Measurements from ENCODE around the gene SLC39A8.
"Not testable (repeated sequence)": the region's sequence is repeated elsewhere in the genome, so short reads cannot be mapped to it uniquely, and the experiment has no call there.

SLC39A8 gene

GRCh38 chr4:102299354-102300107, 45.8 kb downstream of the SLC39A8 start:
- no peak for DNase-seq (ENCODE audit: low read depth)

GRCh38 chr4:102298716-102299115, 46.6 kb downstream of the SLC39A8 start:
- DNase-seq (ENCODE audit: low read depth): no peak

- no peak for DNase-seq (ENCODE audit: low read depth)
Observed at GRCh38 chr4:102295153-102295862, 50.0 kb downstream of the SLC39A8 start.

- DNase-seq (ENCODE audit: low read depth): no peak
Observed at GRCh38 chr4:102288497-102288896, 56.8 kb downstream of the SLC39A8 start.

- DNase-seq (ENCODE audit: low read depth): no peak
Observed at GRCh38 chr4:102285831-102286230, 59.5 kb downstream of the SLC39A8 start.

- no peak for DNase-seq (ENCODE audit: low read depth)
Observed at GRCh38 chr4:102281171-102281839, 64.0 kb downstream of the SLC39A8 start.

GRCh38 chr4:102273317-102273716, 72.0 kb downstream of the SLC39A8 start:
- not testable (repeated sequence) for DNase-seq (ENCODE audit: low read depth)

GRCh38 chr4:102272318-102272717, 73.0 kb downstream of the SLC39A8 start:
- DNase-seq (ENCODE audit: low read depth): no peak

- no peak for DNase-seq (ENCODE audit: low read depth)
Observed at GRCh38 chr4:102268355-102268754, 76.9 kb downstream of the SLC39A8 start.

- no peak for DNase-seq (ENCODE audit: low read depth)
Observed at GRCh38 chr4:102263024-102263787, 82.1 kb downstream of the SLC39A8 start.

- no peak for DNase-seq (ENCODE audit: low read depth)
Observed at GRCh38 chr4:102259702-102260101, 85.6 kb downstream of the SLC39A8 start.

GRCh38 chr4:102259081-102259480, 86.2 kb downstream of the SLC39A8 start:
- no peak for DNase-seq (ENCODE audit: low read depth)

GRCh38 chr4:102256321-102256720, 89.0 kb downstream of the SLC39A8 start:
- no peak for DNase-seq (ENCODE audit: low read depth)

GRCh38 chr4:102253860-102254259, 91.4 kb downstream of the SLC39A8 start:
- DNase-seq (ENCODE audit: low read depth): no peak

- no peak for DNase-seq (ENCODE audit: low read depth)
Observed at GRCh38 chr4:102252171-102252570, 93.1 kb downstream of the SLC39A8 start.

- DNase-seq (ENCODE audit: low read depth): no peak
Observed at GRCh38 chr4:102250341-102250740, 94.9 kb downstream of the SLC39A8 start.

GRCh38 chr4:102247041-102247440, 98.2 kb downstream of the SLC39A8 start:
- DNase-seq (ENCODE audit: low read depth): no peak

GRCh38 chr4:102246416-102246815, 98.9 kb downstream of the SLC39A8 start:
- DNase-seq (ENCODE audit: low read depth): no peak

- no peak for DNase-seq (ENCODE audit: low read depth)
Observed at GRCh38 chr4:102244878-102245535, 100.3 kb downstream of the SLC39A8 start.

- DNase-seq (ENCODE audit: low read depth): not testable (repeated sequence)
Observed at GRCh38 chr4:102243296-102243695, 102.0 kb downstream of the SLC39A8 start.

GRCh38 chr4:102234243-102234838, 110.9 kb downstream of the SLC39A8 start:
- DNase-seq (ENCODE audit: low read depth): no peak

Measured in stimulated activated CD8-positive, alpha-beta memory T cell treated with anti-CD3 and anti-CD28 coated beads, Interleukin-12 subunit alpha, Interleukin-12 subunit beta, amount 100 ng/mL, for 4 hours (primary cell).